Activated effector memory CD4-positive, alpha-beta T cell treated with anti-CD3 and anti-CD28 coated beads, Interleukin-2, amount 50 U/mL, for 16 hours (primary cell): Measurements from ENCODE around the gene PIGZ.
"Not testable (repeated sequence)": the region's sequence is repeated elsewhere in the genome, so short reads cannot be mapped to it uniquely, and the experiment has no call there.

Experiments used
- DNase-seq: peaks from one replicate; pipeline ENCODE4 v3.0.0-alpha.2; 2020

The PIGZ gene

DNA sequence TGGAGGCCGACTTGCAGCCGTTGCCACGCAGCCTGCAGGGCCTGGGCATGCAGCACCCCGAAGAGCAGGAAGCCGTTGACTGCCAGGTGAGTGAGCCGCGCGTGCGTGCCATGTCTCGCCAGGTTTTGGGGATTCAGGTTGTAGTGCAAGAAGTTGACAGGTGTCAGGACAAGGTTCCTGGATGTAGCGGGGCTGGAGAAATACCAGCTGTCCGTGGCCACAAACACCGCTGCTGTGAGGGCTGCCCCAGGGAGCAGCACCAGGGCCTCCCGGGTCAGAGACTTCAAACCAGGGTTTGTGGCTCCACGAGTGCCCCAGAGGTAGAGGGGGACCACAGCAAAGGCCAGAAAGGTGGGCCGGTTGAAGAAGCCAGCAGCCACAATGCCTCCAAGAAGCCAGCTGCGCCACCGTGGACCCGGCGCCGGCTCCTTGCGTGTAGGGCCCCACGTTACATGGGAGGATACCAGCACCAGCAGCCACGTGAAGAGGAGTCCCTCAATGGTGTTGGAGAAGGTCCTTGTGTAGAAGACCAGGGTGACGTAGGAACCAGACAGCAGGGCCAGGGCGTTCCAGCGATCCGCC is 20.7 kb downstream of the PIGZ start:
- no peak for DNase-seq

- DNase-seq, result no peak
Measured at GRCh38 chr3:196947136-196947859, 21.3 kb downstream of the PIGZ start.

DNA sequence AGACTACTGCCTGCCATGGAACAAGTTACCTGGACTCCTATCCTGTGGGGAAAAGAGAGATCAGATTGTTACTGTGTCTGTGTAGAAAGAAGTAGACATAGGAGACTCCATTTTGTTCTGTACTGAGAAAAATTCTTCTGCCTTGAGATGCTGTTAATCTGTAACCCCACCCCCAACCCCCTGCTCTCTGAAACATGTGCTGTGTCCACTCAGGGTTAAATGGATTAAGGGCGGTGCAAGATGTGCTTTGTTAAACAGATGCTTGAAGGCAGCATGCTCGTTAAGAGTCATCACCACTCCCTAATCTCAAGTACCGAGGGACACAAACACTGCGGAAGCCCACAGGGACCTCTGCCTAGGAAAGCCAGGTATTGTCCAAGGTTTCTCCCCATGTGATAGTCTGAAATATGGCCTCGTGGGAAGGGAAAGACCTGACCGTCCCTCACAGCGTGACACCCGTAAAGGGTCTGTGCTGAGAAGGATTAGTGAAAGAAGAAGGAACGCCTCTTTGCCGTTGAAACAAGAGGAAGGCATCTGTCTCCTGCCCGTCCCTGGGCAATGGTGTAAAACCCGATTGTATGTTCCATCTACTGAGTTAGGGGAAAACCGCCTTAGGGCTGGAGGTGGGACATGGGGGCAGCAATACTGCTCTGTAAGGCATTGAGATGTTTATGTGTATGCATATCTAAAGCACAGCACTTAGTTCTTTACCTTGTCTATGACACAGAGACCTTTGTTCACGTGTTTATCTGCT is 24.4 kb downstream of the PIGZ start:
- DNase-seq, result not testable (repeated sequence)

- no peak for DNase-seq
Measured at GRCh38 chr3:196942915-196943277, 25.7 kb downstream of the PIGZ start.

GRCh38 chr3:196942226-196942914 is 26.3 kb downstream of the PIGZ start, which contains the start of gene NCBP2:
Gene NCBP2, minus strand, starts transcription at chr3:196942528. Its CDS starts 25 bp downstream, at chr3:196942503.
- peak; percentile 100 for DNase-seq

DNA sequence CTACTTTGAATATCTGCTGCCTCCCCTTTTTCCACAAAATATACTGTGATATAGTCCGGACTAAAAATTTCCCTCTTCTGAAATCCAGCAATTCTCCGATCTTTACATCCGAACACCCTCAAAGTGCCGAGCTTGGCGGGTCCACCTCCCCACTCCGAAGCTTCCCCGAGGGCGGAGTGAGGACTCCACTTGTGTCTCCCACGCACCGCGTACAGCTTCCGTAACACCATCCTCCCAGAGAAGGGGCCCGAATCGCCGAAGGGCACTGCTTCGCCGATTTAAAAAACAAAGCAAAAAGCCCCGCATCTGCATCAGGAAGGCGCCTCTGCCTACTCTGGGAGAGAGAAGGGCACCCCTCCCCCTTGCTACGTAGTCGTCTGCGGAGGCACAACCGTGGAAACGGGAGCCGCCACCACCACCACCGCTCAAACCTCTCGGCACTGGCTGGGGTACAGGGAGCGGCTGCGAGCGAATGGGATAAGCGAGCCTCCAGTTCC is 26.9 kb downstream of the PIGZ start:
- DNase-seq, result peak; percentile 87

DNA sequence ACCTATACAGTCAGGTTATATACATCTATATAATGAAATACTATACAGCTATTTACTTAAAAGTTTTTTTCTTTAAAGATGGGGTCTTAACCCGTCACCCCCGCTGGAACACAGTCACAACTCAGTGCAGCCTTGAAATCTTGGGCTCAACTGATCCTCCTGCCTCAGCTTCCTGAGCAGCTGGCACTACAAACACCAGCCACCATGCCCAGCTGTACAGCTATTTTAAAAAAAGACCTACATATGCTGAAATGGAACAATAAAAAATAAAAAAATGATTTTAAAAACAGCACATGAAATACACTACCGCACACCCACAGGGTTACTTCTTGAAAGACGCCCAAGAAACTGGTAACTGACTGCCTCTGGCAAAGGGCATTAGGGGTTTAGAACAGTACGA is 30.1 kb downstream of the PIGZ start:
- DNase-seq, result no peak

- no peak for DNase-seq
Measured at GRCh38 chr3:196938124-196938523, 30.5 kb downstream of the PIGZ start.

DNA sequence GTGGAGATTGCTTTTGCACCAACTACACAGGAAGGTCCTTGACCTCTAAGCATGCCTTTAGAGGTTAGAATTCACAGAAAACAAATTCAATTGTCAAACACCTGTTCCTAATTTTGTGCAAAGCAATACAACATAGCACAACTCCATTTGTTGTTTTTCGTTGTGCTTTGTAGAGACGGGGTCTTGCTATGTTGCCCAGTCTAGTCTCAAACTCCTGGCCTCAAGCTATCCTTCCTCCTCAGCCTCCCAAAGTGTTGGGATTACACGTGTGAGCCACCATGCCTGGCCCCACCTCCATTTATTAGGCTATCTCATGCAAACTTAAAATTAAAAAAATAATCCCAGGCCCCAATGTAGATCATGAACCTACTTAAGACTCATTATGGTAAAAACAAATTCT is 32.3 kb downstream of the PIGZ start:
- no peak for DNase-seq

DNA sequence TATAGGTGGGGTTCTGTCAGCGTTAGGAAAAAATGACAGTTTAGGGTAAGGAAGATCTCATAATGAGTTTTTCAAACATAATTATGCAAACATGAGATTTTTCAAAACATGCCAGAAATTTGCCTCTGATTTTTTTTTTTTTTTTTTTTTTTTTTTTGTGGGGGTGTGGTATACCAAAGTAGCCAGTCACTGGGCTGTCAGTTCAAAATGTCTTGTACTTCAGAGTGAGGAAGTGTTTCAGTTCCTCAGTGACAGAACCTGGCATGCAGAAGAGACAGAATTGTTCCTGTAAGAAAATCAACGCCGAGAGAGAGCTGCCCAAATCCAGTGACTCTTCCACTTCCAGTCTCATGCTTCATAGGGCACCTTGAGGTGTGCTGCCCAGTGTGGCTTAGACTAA is 36.0 kb downstream of the PIGZ start:
- no peak for DNase-seq

DNA sequence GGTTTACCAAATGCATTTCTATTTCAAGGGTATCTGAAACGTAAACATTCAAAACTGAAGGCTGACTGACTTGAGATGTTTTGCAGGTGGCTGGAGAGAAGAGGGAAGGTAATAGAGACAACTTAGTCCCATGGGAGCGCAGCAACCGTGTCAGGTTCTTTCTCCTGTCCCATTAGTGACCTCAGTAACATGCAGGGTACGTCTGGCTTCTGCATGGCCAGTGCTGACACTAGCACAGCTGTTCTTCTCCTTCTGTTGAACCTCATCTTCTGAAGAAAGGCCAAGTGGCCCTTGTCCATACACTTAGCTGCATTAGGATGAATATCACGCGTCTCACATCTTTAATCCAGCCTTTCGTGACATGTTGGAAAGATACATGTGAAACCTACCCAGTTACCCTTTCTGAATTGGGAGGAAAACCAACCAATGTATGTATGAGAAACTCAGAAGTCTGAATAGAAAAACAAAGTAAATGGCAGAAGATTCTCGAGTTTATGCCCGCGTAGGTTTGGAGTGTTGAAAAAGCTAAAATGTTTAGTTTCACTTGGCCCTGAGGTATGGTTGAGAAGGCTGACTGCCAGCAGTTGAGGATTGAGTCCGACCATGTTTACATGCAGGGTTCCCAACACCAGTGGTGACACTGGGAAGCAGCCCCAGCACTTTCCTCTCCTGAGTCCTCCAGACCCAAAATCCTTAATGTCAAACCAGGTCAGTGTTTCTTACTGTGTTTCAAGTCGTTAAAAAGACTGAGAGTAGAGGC is 36.6 kb downstream of the PIGZ start:
- DNase-seq, result no peak

GRCh38 chr3:196931157-196931556 is 37.5 kb downstream of the PIGZ start:
- DNase-seq, result no peak

GRCh38 chr3:196927571-196928453 is 40.8 kb downstream of the PIGZ start:
- no peak for DNase-seq

GRCh38 chr3:196920733-196921132 is 47.9 kb downstream of the PIGZ start:
- no peak for DNase-seq

- no peak for DNase-seq
Measured at GRCh38 chr3:196918968-196919367, 49.7 kb downstream of the PIGZ start.

GRCh38 chr3:196916995-196917394 is 51.6 kb downstream of the PIGZ start:
- no peak for DNase-seq

- no peak for DNase-seq
Measured at GRCh38 chr3:196916221-196916620, 52.4 kb downstream of the PIGZ start.

DNA sequence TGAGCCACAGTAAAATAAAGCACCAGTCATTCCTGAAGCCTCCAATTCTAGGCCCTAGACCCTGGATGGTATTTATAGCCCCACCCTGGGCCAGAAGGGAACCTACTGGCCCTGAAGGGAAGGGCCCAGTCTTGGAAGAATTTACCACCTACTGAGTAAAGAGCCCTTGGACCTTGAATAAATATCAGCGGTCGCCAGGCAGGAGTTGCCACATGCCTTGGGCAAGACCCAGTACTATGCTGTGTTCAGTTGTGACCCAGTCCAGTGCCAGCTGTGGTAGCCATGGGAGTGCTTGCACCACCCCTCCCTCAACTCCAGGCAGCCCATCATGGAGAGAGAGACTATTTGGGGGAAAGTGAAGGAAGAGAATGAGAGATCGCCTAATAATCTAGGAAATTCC is 53.3 kb downstream of the PIGZ start:
- DNase-seq, result no peak

DNA sequence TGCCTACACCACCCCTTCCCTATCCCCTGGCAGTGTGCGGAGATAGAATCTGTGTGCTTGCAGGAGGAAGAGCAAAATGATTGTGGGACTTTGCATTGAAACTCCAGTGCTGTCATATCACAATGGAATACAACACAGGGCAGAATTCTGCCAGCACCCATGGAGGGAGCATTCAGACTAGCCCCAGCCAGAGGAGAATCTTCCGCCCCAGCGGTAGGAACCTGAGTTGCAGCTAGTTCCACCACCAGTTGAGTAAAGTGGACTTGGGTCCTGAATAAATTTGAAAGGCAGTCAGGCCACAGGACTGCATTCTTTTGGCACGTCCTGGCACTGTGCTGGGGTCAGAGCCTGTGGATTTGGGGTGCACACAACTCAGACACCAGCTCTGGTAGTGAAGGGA is 53.8 kb downstream of the PIGZ start:
- no peak for DNase-seq

GRCh38 chr3:196903740-196904139 is 64.9 kb downstream of the PIGZ start:
- DNase-seq, result no peak

- DNase-seq, result no peak
Measured at GRCh38 chr3:196902296-196902695, 66.3 kb downstream of the PIGZ start.

DNA sequence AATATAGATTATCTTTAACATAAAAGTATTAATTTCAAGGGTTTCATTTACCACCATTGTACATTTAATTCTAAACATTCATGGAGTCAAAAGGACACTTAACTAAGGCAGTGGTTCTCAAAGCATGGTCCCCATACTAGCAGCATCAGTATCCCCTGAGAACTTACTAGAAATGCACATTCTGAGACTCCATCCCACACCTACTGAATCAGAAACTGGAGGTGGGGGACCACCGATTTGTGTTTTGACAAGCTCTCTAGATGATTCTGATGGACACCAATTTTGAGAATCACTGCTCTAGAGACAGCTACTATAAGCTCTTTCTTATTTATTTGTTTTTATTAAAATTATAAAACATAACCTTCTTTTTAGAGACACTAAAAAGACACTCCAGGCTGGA is 66.9 kb downstream of the PIGZ start:
- no peak for DNase-seq
